ENCODE results near the gene MYT1. TPM values are rescaled to one million over a fixed set of nuclear protein-coding genes. Genes with fewer than 3 reads are reported as not detected.

Gene MYT1
- total RNA-seq, 4 donors from 2014 or later, result 0.16 to 0.55 TPM; not detected in 2

Small RNA genes lying within 50 kb of the gene (small RNA-seq; reads per million reads assigned to genes)
- gene AL137028.2, result 0 reads per million in 4 donors

Other genes starting within 250 kb of the MYT1 start
- 100 to 1,000 TPM in 1 of 4 donors, 10 to 100 TPM in 3; 41.1 to 189 (median 68.5) TPM for gene UCKL1, start 208.0 kb upstream of the MYT1 start, total RNA-seq
- 1 to 10 TPM; 1.8 to 5.2 (median 2.1) TPM for gene ZNF512B, start 194.5 kb upstream of the MYT1 start, total RNA-seq
- 10 to 100 TPM in 3 of 4 donors, 1 to 10 TPM in 1; 5.9 to 86.2 (median 19.4) TPM for gene SAMD10, start 184.8 kb upstream of the MYT1 start, total RNA-seq
- gene PRPF6, start 183.3 kb upstream of the MYT1 start, total RNA-seq, result 10 to 100 TPM; 29.2 to 55.7 (median 51.8) TPM
- 10 to 100 TPM in 1 of 4 donors, 1 to 10 TPM in 1, under 1 TPM in 1, not detected in 1; 0.68 to 34.8 (median 1.4) TPM for gene C20orf204, start 128.3 kb upstream of the MYT1 start, total RNA-seq
- gene SOX18, start 114.8 kb upstream of the MYT1 start, total RNA-seq, result 10 to 100 TPM in 1 of 4 donors, 1 to 10 TPM in 3; 1.8 to 14.2 (median 6.5) TPM
- 10 to 100 TPM in 3 of 4 donors, 1 to 10 TPM in 1; 5.6 to 94.3 (median 14.8) TPM for gene TCEA2, start 101.3 kb upstream of the MYT1 start, total RNA-seq
- 10 to 100 TPM in 2 of 4 donors, 1 to 10 TPM in 1, not detected in 1; 5.5 to 37.4 (median 10.8) TPM for gene RGS19, start 84.9 kb upstream of the MYT1 start, total RNA-seq
- under 1 TPM in 2 of 4 donors, not detected in 2; 0.14 to 0.32 TPM for gene OPRL1, start 84.4 kb upstream of the MYT1 start, total RNA-seq
- not detected for gene LKAAEAR1, start 80.1 kb upstream of the MYT1 start, total RNA-seq
- gene NPBWR2, start 56.9 kb upstream of the MYT1 start, total RNA-seq, result not detected
- gene PCMTD2, start 91.3 kb downstream of the MYT1 start, total RNA-seq, result 10 to 100 TPM; 17.6 to 55.3 (median 34.2) TPM